22Rv1 (cell line): ENCODE results near the gene MIAT.

Experiments used
- CTCF ChIP-seq: fragments of 450-650 bp; IDR thresholded peaks from 2 replicates; pipeline ENCODE4 v1.5.1; 2017; ENCODE audit warnings: mild to moderate bottlenecking
- ZFX ChIP-seq: fragments of 450-650 bp; IDR thresholded peaks from 2 replicates; pipeline ENCODE4 v1.6.1; 2017; ENCODE audit warnings: antibody characterized with exemption, borderline replicate concordance

GRCh38 chr22:26685601-26686000, 28.2 kb downstream of the MIAT start:
- TF ChIP-seq CTCF: no peak
- TF ChIP-seq ZFX: no peak
